Measurements from ENCODE around the gene BZW1.
A peak's percentile ranks its signal among the peaks of the same experiment; 100 is the strongest.
"Not testable (repeated sequence)": the region's sequence is repeated elsewhere in the genome, so short reads cannot be mapped to it uniquely, and the experiment has no call there.

BZW1 gene

DNA sequence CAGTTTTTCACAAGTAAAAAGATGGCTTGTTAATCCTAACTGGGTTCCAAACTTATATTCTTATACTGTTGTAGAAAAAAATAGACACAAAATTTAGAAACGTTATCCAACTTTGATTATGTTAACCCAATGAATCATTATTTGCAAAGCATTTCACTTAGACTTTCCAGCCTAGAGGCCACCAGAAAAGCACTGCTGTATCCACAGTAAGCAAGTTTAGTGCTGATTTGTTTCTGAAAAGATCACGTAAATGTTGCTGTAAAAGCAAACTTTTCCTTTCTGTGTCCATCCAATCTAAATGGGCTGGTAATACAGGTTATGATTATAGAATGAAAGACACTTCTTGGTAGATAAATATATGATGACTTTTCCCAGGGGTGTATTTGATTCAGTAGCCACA, 17.6 kb upstream of the BZW1 start:
- DNase-seq = no peak

DNA sequence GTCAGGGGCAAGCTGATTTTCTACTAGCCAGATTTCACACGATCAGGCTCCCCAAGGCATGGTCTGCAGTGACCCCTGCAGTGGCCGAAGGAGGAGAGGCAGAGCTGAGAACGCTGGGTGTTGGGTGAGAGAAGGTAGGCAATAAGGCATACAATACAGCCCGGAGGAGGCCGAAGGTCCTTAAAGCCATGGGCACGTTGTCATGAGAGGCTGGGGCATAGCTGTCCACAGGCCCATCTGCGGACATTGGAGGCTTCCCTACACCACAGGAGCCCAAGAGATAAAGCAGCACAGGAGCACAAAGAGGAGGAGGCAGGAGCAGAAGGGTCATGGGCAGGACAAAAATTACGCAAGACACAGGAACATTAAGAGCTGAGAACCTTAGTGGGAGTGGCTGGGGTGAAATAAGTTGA, 16.7 kb upstream of the BZW1 start:
- no peak for DNase-seq

- DNase-seq = no peak
Observed at GRCh38 chr2:200796561-200796960, 15.1 kb upstream of the BZW1 start.

GRCh38 chr2:200797242-200797770, 14.4 kb upstream of the BZW1 start:
- no peak for DNase-seq

GRCh38 chr2:200798514-200798913, 13.2 kb upstream of the BZW1 start:
- DNase-seq = no peak

DNA sequence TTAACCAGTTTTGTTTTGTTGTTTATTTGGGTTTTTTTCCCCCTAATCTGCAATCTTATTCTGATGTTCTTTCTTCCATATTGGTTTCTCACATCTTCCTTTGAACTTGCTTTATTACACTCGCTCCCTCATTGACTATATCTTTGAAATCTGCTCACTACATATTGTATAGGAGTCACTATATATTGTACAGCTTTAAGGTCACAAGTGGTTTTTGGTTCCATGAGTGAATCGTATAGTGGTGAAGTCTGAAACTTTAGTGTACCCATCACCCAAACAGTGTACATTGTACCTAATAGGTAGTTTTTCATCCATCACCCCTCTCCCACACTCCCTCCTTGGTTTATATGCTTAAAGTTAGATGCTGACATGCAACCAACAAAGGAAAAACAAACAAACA, 11.3 kb upstream of the BZW1 start:
- DNase-seq = no peak

DNA sequence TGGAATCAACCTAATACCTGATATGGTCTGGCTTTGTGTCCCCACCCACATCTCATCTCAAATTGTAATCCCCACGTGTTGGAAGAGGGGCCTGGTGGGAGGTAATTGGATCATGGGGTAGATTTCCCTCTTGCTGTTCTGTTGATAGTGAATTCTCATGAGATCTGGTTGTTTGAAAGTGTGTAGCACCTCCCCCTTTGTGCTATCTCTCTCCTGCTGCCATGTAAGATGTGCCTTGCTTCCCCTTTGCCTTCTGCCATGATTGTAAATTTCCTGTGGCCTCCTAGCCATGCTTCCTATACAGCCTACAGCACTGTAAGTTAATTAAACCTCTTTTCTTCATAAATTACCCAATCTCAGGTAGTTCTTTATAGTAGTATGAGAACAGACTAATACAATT, 10.3 kb upstream of the BZW1 start:
- not testable (repeated sequence) for DNase-seq

DNA sequence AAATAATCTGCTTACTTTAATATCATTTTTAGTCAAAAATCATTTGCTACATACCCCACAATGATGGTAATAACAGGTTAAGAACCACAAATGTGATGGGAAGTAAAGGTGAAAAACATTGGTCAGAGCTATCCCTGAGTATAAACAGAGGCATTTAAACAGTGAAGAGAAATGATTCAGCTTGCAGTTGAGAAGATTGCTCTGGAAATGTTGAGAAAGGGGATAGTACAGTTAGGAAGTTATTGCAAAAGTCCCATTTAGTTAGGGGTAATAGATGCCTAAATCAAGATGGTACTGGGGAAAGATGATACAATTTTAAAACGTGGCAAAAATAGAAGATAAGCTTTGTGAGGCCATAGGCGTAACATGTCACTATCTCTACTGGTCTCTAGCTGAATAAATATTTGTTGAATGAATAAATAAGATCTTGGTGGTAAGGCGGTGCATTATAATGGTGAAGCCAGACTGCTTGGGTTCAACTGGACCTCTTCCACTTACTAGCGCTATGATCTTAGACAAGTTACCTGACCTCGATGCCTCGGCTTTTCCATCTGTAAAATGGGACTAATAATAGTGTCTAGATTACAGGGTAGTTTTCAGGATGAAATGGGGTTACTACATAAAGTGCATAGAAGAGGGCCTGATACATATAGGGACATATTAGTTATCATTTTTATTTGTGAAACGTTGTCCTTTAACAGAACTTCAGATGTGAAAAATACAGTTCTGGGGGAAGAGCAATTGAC, 2.0 kb upstream of the BZW1 start:
- DNase-seq = no peak

DNA sequence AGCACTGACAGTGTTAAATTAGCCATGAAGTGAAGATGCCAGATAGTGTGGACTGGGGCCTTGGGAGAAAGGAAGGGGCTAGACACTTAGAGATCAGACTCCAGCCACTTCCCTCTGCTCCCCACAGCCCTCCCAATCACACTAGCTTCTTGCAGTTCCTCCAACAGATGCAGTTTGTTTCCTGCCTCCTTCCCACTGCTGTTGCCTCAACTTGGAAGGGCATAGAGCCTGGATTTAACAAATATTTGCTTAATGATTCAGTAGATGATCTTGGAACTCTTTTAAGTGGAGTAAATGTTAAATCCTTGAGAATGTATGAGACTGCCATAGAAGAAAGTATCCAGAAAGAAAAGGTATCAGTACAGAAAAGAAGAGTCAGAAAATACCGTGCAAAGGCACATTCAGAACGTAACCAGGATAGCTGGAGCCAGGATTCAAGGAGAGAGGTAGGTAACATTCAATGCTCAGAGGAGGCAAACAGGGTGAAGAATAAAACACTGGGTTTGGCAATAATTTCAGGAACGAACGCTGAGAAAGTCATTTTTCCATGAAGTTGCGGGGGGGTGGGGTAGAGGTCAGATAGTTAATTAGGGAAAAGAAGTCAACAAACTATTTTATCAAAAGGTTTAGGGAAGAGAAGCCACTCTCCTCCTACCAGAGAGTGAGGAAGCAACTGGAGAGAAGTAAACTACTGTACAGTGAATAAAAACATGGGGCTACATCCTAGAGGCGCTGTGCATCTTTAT, 1.3 kb upstream of the BZW1 start:
- no peak for DNase-seq

GRCh38 chr2:200810998-200811332, 745 bp upstream of the BZW1 start:
- no peak for DNase-seq

GRCh38 chr2:200812122-200813022, 662 bp downstream of the BZW1 start:
- peak; percentile 60 to 66 for DNase-seq

DNA sequence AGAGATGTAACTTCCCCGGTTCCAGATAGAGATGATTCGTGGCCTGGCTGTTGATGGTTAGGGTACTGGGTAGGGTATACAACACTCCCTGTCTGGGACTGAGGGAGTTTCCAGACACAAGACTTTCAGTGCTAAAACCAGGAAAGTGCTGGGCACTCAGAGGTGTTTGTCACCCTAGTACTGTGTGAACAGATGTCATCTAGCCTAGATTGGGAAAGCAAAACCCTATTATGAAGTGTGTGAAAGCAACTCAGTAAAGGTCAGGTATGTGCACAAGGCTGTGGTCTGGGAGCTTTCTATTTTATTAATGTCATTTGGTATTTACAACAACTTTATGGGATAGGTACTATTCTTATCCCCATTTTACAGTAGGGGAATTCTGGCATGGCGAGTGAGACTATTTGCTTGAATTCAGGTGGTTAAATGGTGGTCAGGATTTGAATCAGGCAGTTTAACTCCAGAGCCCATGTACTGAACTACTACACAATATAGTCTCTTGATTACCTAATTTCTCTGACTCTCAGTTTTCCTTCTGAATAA, 2.6 kb downstream of the BZW1 start:
- peak; percentile 25 to 56 for DNase-seq

GRCh38 chr2:200814917-200815316, 3.2 kb downstream of the BZW1 start:
- DNase-seq = no peak

- DNase-seq = not testable (repeated sequence)
Observed at GRCh38 chr2:200818732-200819131, 7.0 kb downstream of the BZW1 start.

DNA sequence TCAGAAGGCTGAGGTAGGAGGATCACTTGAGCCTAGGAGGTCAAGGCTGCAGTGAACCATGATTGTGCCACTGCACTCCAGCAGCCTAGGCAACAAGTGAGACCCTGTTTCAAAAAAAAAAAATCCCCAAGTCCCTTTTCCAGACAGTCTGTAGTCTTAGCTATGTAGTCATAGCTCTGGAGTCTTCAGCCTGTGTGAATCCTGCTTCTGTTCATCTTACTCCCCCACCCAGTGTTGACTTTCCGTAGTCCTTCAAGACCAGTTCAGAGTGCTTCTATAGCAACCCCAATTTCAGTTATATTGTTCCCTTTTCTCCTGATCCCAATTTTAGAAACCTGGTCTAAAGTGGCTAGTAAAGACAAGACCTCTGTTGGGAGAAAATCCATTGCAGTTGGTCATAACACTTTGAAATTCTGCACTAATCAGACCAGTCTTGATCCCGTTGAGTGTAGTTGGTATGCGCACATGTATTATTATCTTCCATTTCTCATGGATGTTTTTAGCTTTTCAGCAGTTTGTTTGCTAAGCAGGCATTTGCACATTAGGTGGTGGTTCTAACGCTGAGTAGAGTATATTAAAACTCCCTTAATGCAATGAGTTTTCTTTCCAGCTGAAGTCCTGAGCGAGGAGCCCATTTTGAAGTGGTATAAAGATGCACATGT, 9.0 kb downstream of the BZW1 start:
- no peak for DNase-seq

DNA sequence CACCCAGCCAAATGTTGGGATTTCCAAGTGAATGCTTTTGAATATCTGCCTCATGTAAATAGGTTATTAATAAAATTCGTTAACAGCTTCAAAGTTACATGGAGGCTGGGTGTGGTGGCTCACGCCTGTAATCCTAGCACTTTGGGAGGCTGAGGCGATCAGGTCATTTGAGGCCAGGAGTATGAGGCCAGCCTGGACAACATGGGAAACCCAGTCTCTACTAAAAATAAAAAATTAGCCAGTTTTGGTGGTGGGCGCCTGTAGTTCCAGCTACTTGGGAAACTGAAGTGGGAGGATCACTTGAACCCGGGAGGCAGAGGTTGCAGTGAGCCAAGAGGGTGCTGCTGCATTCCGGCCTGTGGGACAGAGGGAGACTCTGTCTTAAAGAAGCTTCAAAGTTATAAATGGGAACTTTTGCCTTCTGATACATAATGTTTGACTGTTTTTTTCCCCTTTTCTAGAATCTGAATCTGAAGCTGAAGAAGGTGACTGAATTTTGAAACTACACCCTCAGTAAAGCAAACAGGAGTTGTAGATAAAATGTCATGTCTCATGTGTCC, 10.1 kb downstream of the BZW1 start:
- DNase-seq = no peak

DNA sequence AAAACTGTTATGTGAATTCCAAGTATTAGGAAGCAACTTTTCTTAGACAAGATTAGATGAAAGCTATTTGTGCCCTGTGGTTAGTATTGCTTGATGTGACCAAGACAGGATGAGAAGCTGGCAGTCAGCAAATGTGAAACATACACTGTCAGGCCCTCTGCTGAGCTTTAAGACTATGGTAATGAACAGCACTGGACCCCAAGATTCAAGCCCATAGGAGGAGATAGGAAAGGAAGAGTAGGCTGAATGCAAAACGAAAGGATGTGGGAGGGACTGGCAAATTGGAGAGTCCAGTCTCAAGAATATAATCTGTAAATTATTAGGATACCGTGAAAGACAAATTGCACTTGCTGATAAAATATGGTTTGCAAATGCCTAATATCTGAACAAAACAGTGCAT, 16.4 kb downstream of the BZW1 start:
- no peak for DNase-seq

- no peak for DNase-seq
Observed at GRCh38 chr2:200828572-200829257, 17.0 kb downstream of the BZW1 start.

DNA sequence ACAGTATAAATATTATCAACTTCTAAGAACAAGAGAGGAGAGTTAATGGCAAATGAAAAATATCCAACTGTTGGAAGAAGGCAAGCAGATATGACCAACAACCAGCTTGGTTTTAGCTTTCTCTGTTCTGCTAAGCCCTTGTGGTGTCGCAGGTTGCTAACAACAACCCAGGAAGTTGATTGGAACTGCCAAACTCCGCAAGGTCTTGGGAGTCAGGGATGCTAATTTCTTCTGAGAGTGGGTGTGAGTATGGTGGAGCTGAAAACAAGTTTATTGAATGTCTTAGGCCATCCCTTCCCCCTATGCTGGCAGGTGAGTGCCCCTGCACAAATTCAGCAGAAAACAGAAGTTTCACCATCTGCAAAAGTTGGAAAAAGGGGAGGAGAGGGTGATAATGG, 17.5 kb downstream of the BZW1 start:
- no peak for DNase-seq

GRCh38 chr2:200834701-200835100, 23.0 kb downstream of the BZW1 start:
- no peak for DNase-seq

- DNase-seq = no peak
Observed at GRCh38 chr2:200839513-200839912, 27.8 kb downstream of the BZW1 start.

All from activated CD4-positive, alpha-beta T cell treated with anti-CD3 and anti-CD28 coated beads, Interleukin-2, amount 50 U/mL, for 48 hours (primary cell).